ENCODE measurements around the gene ZNF841. TPM values are rescaled to one million over a fixed set of nuclear protein-coding genes. Genes with fewer than 3 reads are reported as not detected.

The ZNF841 gene
- total and polyA plus RNA-seq, 2 donors (not counting 3 experiments of a cell fraction or from before 2014, with no cell fraction given): 5.2 to 17.7 TPM

- ChIA-PET CTCF (no interaction called here), POLR2A (no interaction called here)
- DNase-seq (ENCODE audit: low read depth, low spot score) (no peak), FAIRE-seq (no peak)
- TF ChIP-seq POLR2A (IDR thresholded peaks at IDR 0.05; ENCODE audit: low read depth, low read length): no peak
- no peak for TF ChIP-seq MAX (IDR thresholded peaks at IDR 0.05; ENCODE audit: insufficient read depth, insufficient read length)
- TF ChIP-seq EZH2 (IDR thresholded peaks at IDR 0.05; ENCODE audit: borderline replicate concordance, low read depth, low read length, severe bottlenecking): no peak
- no peak for TF ChIP-seq JUN (IDR thresholded peaks at IDR 0.05; ENCODE audit: borderline replicate concordance, insufficient read depth, insufficient read length, low read depth)
- no peak for TF ChIP-seq FOS (IDR thresholded peaks at IDR 0.05; ENCODE audit: borderline replicate concordance, insufficient read depth, low read length)
- no peak for TF ChIP-seq MYC (IDR thresholded peaks at IDR 0.05; ENCODE audit: low read depth, low read length)
- TF ChIP-seq, protein P1, sequence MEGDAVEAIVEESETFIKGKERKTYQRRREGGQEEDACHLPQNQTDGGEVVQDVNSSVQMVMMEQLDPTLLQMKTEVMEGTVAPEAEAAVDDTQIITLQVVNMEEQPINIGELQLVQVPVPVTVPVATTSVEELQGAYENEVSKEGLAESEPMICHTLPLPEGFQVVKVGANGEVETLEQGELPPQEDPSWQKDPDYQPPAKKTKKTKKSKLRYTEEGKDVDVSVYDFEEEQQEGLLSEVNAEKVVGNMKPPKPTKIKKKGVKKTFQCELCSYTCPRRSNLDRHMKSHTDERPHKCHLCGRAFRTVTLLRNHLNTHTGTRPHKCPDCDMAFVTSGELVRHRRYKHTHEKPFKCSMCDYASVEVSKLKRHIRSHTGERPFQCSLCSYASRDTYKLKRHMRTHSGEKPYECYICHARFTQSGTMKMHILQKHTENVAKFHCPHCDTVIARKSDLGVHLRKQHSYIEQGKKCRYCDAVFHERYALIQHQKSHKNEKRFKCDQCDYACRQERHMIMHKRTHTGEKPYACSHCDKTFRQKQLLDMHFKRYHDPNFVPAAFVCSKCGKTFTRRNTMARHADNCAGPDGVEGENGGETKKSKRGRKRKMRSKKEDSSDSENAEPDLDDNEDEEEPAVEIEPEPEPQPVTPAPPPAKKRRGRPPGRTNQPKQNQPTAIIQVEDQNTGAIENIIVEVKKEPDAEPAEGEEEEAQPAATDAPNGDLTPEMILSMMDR (IDR thresholded peaks at IDR 0.05; ENCODE audit: extremely low read depth in 1 of 2, insufficient read depth in 1 of 2, low read depth in 1 of 2, low read length in 2 of 2): no peak
- no peak for TF ChIP-seq POLR2AphosphoS5 (IDR thresholded peaks at IDR 0.05; ENCODE audit: insufficient read depth, low read depth, low read length)
- TF ChIP-seq GATA2 (IDR thresholded peaks at IDR 0.05; ENCODE audit: insufficient read depth, insufficient read length, low read depth, low read length): no peak
- Histone ChIP-seq H2AFZ (ENCODE audit: low read depth, low read length) (no peak overlapping the region), H3K36me3 (ENCODE audit: control insufficient read depth in 2 of 2, extremely low read depth in 1 of 2, insufficient read depth in 2 of 2, low read length in 2 of 2) (no peaks in the 10 kb centered on the region), H3K4me1 (ENCODE audit: control insufficient read depth, extremely low read depth, insufficient read depth, low read length) (no peaks in the 10 kb centered on the region), H3K4me3 (replicated peaks in 1 of 3; ENCODE audit: insufficient read depth in 1 of 3, low read depth in 1 of 3, low read length in 3 of 3) (no peak overlapping the region), H3K27ac (ENCODE audit: insufficient read depth, low read depth, low read length) (no peak overlapping the region), H4K20me1 (replicated peaks; ENCODE audit: control insufficient read depth, extremely low read depth, insufficient read depth, low read length) (no peaks in the 10 kb centered on the region), H3K9ac (replicated peaks; ENCODE audit: extremely low read depth, insufficient read depth, low read length) (no peak overlapping the region), H3K9me1 (replicated peaks; ENCODE audit: control insufficient read depth, extremely low read depth, insufficient read depth, low read length) (no peaks in the 10 kb centered on the region), H3K79me2 (ENCODE audit: control insufficient read depth, insufficient read depth, low read length) (no peaks in the 10 kb centered on the region), H3K9me3 (replicated peaks; ENCODE audit: control insufficient read depth, insufficient read depth, low read length) (no peaks in the 10 kb centered on the region), H3K4me2 (ENCODE audit: insufficient read depth, low read length) (no peak overlapping the region), H3K27me3 (ENCODE audit: control insufficient read depth in 2 of 2, insufficient read depth in 2 of 2, low read length in 2 of 2) (no peaks in the 10 kb centered on the region)
- no TSS peak for BruUV-seq (replicated peaks)
- dilution Hi-C loops (cut with MboI; ENCODE audit: extremely low pct_ligation_motif_present, low sequenced_read_pairs): no loop called here
- intact Hi-C loops (cut with micrococcal nuclease): no loop called here
Measured at GRCh38 chr19:52102782-52103181, 7.2 kb upstream of the ZNF841 start.
